Measurements from ENCODE around the gene AP2A2.

- TF ChIP-seq CTCF (IDR thresholded peaks at IDR 0.05) (no peak), EP300 (IDR thresholded peaks at IDR 0.05; ENCODE audit: low read depth) (no peak), POLR2A (IDR thresholded peaks at IDR 0.05) (no peak)
These were observed 20.3 kb downstream of the AP2A2 start for GRCh38 chr11:945986-946385.
